Measurements from ENCODE around the gene WARS2.

DNA sequence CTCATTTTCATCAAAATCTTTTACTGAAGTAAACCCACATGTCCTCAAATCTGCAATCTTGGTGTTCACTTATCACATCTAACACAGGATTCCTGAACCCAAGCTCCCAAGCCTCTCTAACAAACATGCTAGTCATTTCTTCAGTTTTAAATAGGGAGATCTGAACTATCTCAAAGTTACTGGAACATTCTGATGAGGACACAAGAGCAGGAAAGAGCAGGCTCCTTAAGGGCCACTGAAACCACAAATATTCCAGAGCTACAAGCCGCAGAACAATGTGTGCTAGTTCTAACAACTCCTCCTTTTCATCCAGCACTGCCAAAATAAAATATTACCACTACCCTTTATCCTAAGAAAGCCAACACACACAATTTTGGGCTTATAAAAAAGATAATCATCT lies 38.9 kb downstream of the WARS2 start:
- no peak for TF ChIP-seq CTCF (IDR thresholded peaks at IDR 0.05)
- no peak for TF ChIP-seq ZFX (IDR thresholded peaks at IDR 0.05; ENCODE audit: borderline replicate concordance)
